ENCODE data around the gene IL4. TPM values are rescaled to one million over a fixed set of nuclear protein-coding genes. Genes with fewer than 3 reads are reported as not detected.

IL4 gene
- total RNA-seq, 3 donors from 2014 or later (not counting 1 experiment from before 2014, with no cell fraction given): 8.1 TPM; not detected in 2

DNA sequence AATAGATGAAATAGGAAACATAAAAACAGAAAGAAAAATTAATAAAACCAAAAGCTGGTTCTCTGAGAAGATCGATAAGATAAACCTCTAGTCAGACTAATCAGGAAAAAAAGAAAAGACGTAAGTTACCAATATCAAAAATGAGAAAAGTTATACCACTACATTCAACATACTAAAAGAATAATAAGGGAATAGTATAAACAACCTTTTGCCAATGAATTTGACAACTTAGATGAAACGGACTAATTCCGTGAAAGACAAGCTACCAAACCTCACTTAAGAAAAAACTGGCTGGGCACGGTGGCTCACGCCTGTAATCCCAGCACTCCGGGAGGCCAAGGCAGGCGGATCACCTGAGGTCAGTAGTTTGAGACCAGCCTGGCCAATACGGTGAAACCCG is 56.1 kb downstream of the IL4 start:
- Histone ChIP-seq H3K27me3 (ENCODE audit: control insufficient read depth, insufficient read depth, low read length) (no peaks in the 10 kb centered on the region), H3K4me3 (ENCODE audit: low read length) (no peak overlapping the region), H3K9me3 (ENCODE audit: control insufficient read depth, insufficient read depth, low read length) (no peaks in the 10 kb centered on the region), H3K4me1 (ENCODE audit: control insufficient read depth, insufficient read depth, low read length) (no peaks in the 10 kb centered on the region), H3K36me3 (ENCODE audit: control insufficient read depth, insufficient read depth, low read length) (no peaks in the 10 kb centered on the region), H3K27ac (ENCODE audit: low read length) (no peak overlapping the region)
- TF ChIP-seq, protein P1, sequence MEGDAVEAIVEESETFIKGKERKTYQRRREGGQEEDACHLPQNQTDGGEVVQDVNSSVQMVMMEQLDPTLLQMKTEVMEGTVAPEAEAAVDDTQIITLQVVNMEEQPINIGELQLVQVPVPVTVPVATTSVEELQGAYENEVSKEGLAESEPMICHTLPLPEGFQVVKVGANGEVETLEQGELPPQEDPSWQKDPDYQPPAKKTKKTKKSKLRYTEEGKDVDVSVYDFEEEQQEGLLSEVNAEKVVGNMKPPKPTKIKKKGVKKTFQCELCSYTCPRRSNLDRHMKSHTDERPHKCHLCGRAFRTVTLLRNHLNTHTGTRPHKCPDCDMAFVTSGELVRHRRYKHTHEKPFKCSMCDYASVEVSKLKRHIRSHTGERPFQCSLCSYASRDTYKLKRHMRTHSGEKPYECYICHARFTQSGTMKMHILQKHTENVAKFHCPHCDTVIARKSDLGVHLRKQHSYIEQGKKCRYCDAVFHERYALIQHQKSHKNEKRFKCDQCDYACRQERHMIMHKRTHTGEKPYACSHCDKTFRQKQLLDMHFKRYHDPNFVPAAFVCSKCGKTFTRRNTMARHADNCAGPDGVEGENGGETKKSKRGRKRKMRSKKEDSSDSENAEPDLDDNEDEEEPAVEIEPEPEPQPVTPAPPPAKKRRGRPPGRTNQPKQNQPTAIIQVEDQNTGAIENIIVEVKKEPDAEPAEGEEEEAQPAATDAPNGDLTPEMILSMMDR (IDR thresholded peaks at IDR 0.05): no peak
- Mint-ChIP-seq H3K4me1 (no peaks in the 10 kb centered on the region), H3K36me3 (peaks cover 13% of the 10 kb centered on the region), H3K9me3 (no peaks in the 10 kb centered on the region), H3K27me3 (ENCODE audit: low read depth in 2 of 2) (no peaks in the 10 kb centered on the region), H3K27ac (no peak overlapping the region), H3K4me3 (no peak overlapping the region)
- DNase-seq (no peak), ATAC-seq (no peak)
- WGBS (ENCODE audit: insufficient coverage): 99% methylated on average over 8 of the region's 10 CpGs
- intact Hi-C loops (cut with micrococcal nuclease): no loop called here

Other genes with a start within 250 kb of the IL4 start
- gene IRF1, start 183.2 kb upstream of the IL4 start, total RNA-seq: 1,000 to 10,000 TPM; 1,190 to 1,513 (median 1,282) TPM
- not detected for gene IL5, start 130.5 kb upstream of the IL4 start, total RNA-seq
- gene RAD50, start 117.0 kb upstream of the IL4 start, total RNA-seq: 10 to 100 TPM; 21.0 to 31.2 (median 27.5) TPM
- 1 to 10 TPM in 1 of 3 donors, under 1 TPM in 1, not detected in 1; 0.80 to 1.4 TPM for gene IL13, start 15.8 kb upstream of the IL4 start, total RNA-seq
- 10 to 100 TPM; 13.6 to 19.2 (median 18.6) TPM for gene KIF3A, start 63.6 kb downstream of the IL4 start, total RNA-seq
- gene CCNI2, start 73.4 kb downstream of the IL4 start, total RNA-seq: 1 to 10 TPM in 1 of 3 donors, under 1 TPM in 1, not detected in 1; 0.23 to 1.5 TPM
- gene SEPTIN8, start 103.2 kb downstream of the IL4 start, total RNA-seq: 10 to 100 TPM in 1 of 3 donors, 1 to 10 TPM in 2; 5.2 to 17.0 (median 9.4) TPM
- gene SOWAHA, start 139.3 kb downstream of the IL4 start, total RNA-seq: not detected
- gene SHROOM1, start 156.7 kb downstream of the IL4 start, total RNA-seq: 1 to 10 TPM in 1 of 3 donors, under 1 TPM in 2; 0.82 to 3.5 (median 0.85) TPM
- gene GDF9, start 192.5 kb downstream of the IL4 start, total RNA-seq: under 1 TPM; 0.53 to 0.78 (median 0.57) TPM
- gene UQCRQ, start 192.7 kb downstream of the IL4 start, total RNA-seq: 100 to 1,000 TPM; 114 to 116 (median 115) TPM
- 1 to 10 TPM in 2 of 3 donors, under 1 TPM in 1; 0.70 to 1.3 (median 1.2) TPM for gene LEAP2, start 199.7 kb downstream of the IL4 start, total RNA-seq